H1 (cell line): ENCODE measurements around the gene PPP1R27. TPM values are rescaled to one million over a fixed set of nuclear protein-coding genes. Genes with fewer than 3 reads are reported as not detected.

Experiments used
- CTCF ChIA-PET: fragments of 300-600 bp; sonication (Branson Sonifier 250); formaldehyde crosslinking; loops from one replicate; lab custom pipeline; 2021; ENCODE audit not compliant: partially characterized antibody; lab: Charles Lee
- POLR2A ChIA-PET: fragments of 300-600 bp; sonication (Branson Sonifier 250); formaldehyde crosslinking; loops from one replicate; lab custom pipeline; 2021; ENCODE audit warnings: inconsistent platforms; ENCODE audit not compliant: partially characterized antibody; lab: Charles Lee
- DNase-seq, 2 experiments: peaks; one replicate each; pipeline versions ENCODE4 v3.0.0 to v3.0.0-alpha.2; 2010 to 2022; ENCODE audit warnings: low spot score in 2 of 2, low read depth in 1 of 2, mixed read lengths in 1 of 2
- FAIRE-seq: peaks from 2 replicates; lab custom pipeline; 2011; peaks lifted over from hg19 to GRCh38; lab: Jason Lieb, UNC
- H2AFZ ChIP-seq: 2 replicates; pipeline ENCODE4 v1.8.1; 2012; ENCODE audit warnings: low read length, inconsistent platforms
- H2AK5ac ChIP-seq: 2 replicates; pipeline ENCODE4 v1.6.1; 2013; ENCODE audit warnings: low read depth, low read length
- H2BK120ac ChIP-seq: replicated peaks from 2 replicates; pipeline ENCODE3; 2013; ENCODE audit warnings: low read depth, low read length, inconsistent platforms
- H2BK12ac ChIP-seq: 2 replicates; pipeline ENCODE4 v1.6.1; 2013; ENCODE audit warnings: low read depth, low read length
- H2BK15ac ChIP-seq: 2 replicates; pipeline ENCODE4 v1.6.1; 2013; ENCODE audit warnings: low read length
- H2BK20ac ChIP-seq: 2 replicates; pipeline ENCODE4 v1.6.1; 2013; ENCODE audit warnings: low read length
- H2BK5ac ChIP-seq: 2 replicates; pipeline ENCODE4 v1.6.1; 2013; ENCODE audit warnings: low read depth, low read length
- H3K14ac ChIP-seq: 2 replicates; pipeline ENCODE4 v1.6.1; 2013; ENCODE audit warnings: inconsistent platforms; ENCODE audit not compliant: insufficient read length
- H3K18ac ChIP-seq: 2 replicates; pipeline ENCODE4 v1.6.1; 2013; ENCODE audit warnings: low read length; ENCODE audit errors: extremely low read depth
- H3K23ac ChIP-seq: 2 replicates; pipeline ENCODE4 v1.6.1; 2013; ENCODE audit warnings: inconsistent platforms; ENCODE audit not compliant: insufficient read length
- H3K23me2 ChIP-seq: 2 replicates; pipeline ENCODE4 v1.6.1; 2013; ENCODE audit warnings: low read depth, low read length
- H3K27ac ChIP-seq: 2 replicates; pipeline ENCODE4 v1.6.1; 2011; ENCODE audit warnings: low read depth, low read length, inconsistent platforms
- H3K27me3 ChIP-seq, 4 experiments: replicated peaks in 1 of 4; 1 replicate in 1 of 4; 2 replicates in 3 of 4; pipeline versions ENCODE4 v1.6.1 to v1.8.1; 2011 to 2013; ENCODE audit warnings: low read length in 3 of 4, mild to moderate bottlenecking in 3 of 4, inconsistent platforms in 2 of 4, mixed read lengths in 2 of 4, moderate library complexity in 1 of 4; ENCODE audit not compliant: control insufficient read depth in 3 of 4, insufficient read depth in 3 of 4; ENCODE audit errors: extremely low read depth in 1 of 4
- H3K36me3 ChIP-seq, 4 experiments: 2 replicates each; pipeline versions ENCODE4 v1.6.1 to v1.8.1; 2011 to 2013; ENCODE audit warnings: mild to moderate bottlenecking in 4 of 4, low read length in 3 of 4, moderate library complexity in 2 of 4, control low read depth in 1 of 4, inconsistent platforms in 1 of 4; ENCODE audit not compliant: insufficient read depth in 4 of 4, control insufficient read depth in 2 of 4
- H3K4ac ChIP-seq: replicated peaks from 2 replicates; pipeline ENCODE3; 2013; ENCODE audit warnings: low read length, low read depth, mixed read lengths, inconsistent platforms; ENCODE audit not compliant: insufficient read length
- H3K4me1 ChIP-seq, 4 experiments: replicated peaks in 1 of 4; 1 replicate in 1 of 4; 2 replicates in 3 of 4; pipeline versions ENCODE4 v1.6.1 to v1.8.1; 2011 to 2013; ENCODE audit warnings: low read length in 3 of 4, inconsistent platforms in 2 of 4, mixed read lengths in 1 of 4; ENCODE audit not compliant: insufficient read depth in 4 of 4, control insufficient read depth in 3 of 4
- H3K4me2 ChIP-seq, 2 experiments: 2 replicates each; pipeline versions ENCODE4 v1.6.1 to v1.8.1; 2011 to 2013; ENCODE audit warnings: low read depth in 2 of 2, low read length in 2 of 2, control low read depth in 1 of 2, inconsistent platforms in 1 of 2, mild to moderate bottlenecking in 1 of 2; ENCODE audit not compliant: insufficient read depth in 1 of 2
- H3K4me3 ChIP-seq, 4 experiments: fragments of 200-600, 300-600 bp in 1 of 4; sonication (generic), shearing (Covaris generic), sonication (Bioruptor Twin) in 1 of 4; 2 replicates each; pipeline versions ENCODE4 v1.5.1 to v1.8.1; 2011 to 2016; ENCODE audit warnings: low read length in 4 of 4, low read depth in 3 of 4, control low read depth in 2 of 4, inconsistent platforms in 2 of 4, mild to moderate bottlenecking in 2 of 4, mixed read lengths in 1 of 4, moderate library complexity in 1 of 4; ENCODE audit not compliant: insufficient read depth in 2 of 4; ENCODE audit errors: extremely low read depth in 1 of 4
- H3K56ac ChIP-seq: replicated peaks from 2 replicates; pipeline ENCODE3; 2013; ENCODE audit warnings: low read depth, mild to moderate bottlenecking, mixed read lengths, low read length, inconsistent platforms; ENCODE audit not compliant: insufficient read length
- H3K79me1 ChIP-seq: 2 replicates; pipeline ENCODE4 v1.6.1; 2013; ENCODE audit warnings: low read depth, low read length, control low read depth
- H3K79me2 ChIP-seq, 2 experiments: 2 replicates each; pipeline versions ENCODE4 v1.6.1 to v1.8.1; 2012 to 2013; ENCODE audit warnings: low read length in 2 of 2, mild to moderate bottlenecking in 2 of 2, inconsistent platforms in 1 of 2; ENCODE audit not compliant: insufficient read depth in 2 of 2, control insufficient read depth in 1 of 2
- H3K9ac ChIP-seq, 4 experiments: replicated peaks in 1 of 4; 1 replicate in 1 of 4; 2 replicates in 3 of 4; pipeline versions ENCODE4 v1.6.1 to v1.8.1; 2011 to 2013; ENCODE audit warnings: low read depth in 3 of 4, low read length in 3 of 4, control low read depth in 2 of 4, mild to moderate bottlenecking in 2 of 4, moderate library complexity in 2 of 4, inconsistent platforms in 1 of 4; ENCODE audit errors: extremely low read depth in 1 of 4
- H3K9me3 ChIP-seq, 2 experiments: 2 replicates each; pipeline versions ENCODE4 v1.6.1 to v1.8.1; 2012 to 2013; ENCODE audit warnings: mild to moderate bottlenecking in 2 of 2, moderate library complexity in 2 of 2, control low read depth in 1 of 2, inconsistent platforms in 1 of 2, low read depth in 1 of 2, low read length in 1 of 2, mixed read lengths in 1 of 2; ENCODE audit not compliant: insufficient read depth in 2 of 2
- H4K20me1 ChIP-seq, 2 experiments: replicated peaks in 1 of 2; 2 replicates each; pipeline versions ENCODE3 to v1.8.1; 2011 to 2013; ENCODE audit warnings: inconsistent platforms in 2 of 2, low read length in 2 of 2, mild to moderate bottlenecking in 1 of 2; ENCODE audit not compliant: insufficient read depth in 2 of 2, control insufficient read depth in 1 of 2
- H4K5ac ChIP-seq: 2 replicates; pipeline ENCODE4 v1.6.1; 2013; ENCODE audit warnings: low read length, low read depth, mixed read lengths, inconsistent platforms; ENCODE audit not compliant: insufficient read length
- H4K8ac ChIP-seq: 2 replicates; pipeline ENCODE4 v1.8.0; 2013; ENCODE audit warnings: mild to moderate bottlenecking, moderate library complexity, low read length, inconsistent platforms; ENCODE audit not compliant: insufficient read depth; ENCODE audit errors: extremely low read depth
- H4K91ac ChIP-seq: replicated peaks from 2 replicates; pipeline ENCODE3; 2013; ENCODE audit warnings: low read length, mixed read lengths, inconsistent platforms; ENCODE audit not compliant: insufficient read length
- CHD2 ChIP-seq: IDR thresholded peaks from 2 replicates; pipeline ENCODE4 v1.6.1; 2012; ENCODE audit warnings: low read length, improper control_type of control experiment
- CREB1 ChIP-seq: IDR thresholded peaks from 2 replicates; pipeline ENCODE4 v1.6.1; 2012; ENCODE audit warnings: inconsistent platforms
- JUN ChIP-seq: IDR thresholded peaks from 2 replicates; pipeline ENCODE4 v1.6.1; 2011; ENCODE audit warnings: low read depth, mild to moderate bottlenecking, improper control_type of control experiment, low read length
- RBBP5 ChIP-seq: IDR thresholded peaks from 2 replicates; pipeline ENCODE4 v1.7.1; 2012; ENCODE audit warnings: low read depth, mild to moderate bottlenecking, inconsistent platforms, low read length, moderate library complexity, borderline replicate concordance
- TEAD4 ChIP-seq: IDR thresholded peaks from 2 replicates; pipeline ENCODE4 v1.6.1; 2012; ENCODE audit warnings: low read depth, low read length, inconsistent platforms, mixed read lengths
- WGBS, 2 experiments: shearing (Covaris generic) in 1 of 2; methylation state at CpG; one replicate each; pipeline versions ENCODE4 v1.1.6 to v1.1.7; 2013 to 2015; ENCODE audit warnings: low lambda C conversion rate in 2 of 2, mixed read lengths in 2 of 2, inconsistent platforms in 1 of 2, low coverage in 1 of 2, missing lambda C conversion rate in 1 of 2; ENCODE audit not compliant: insufficient replicate concordance in 2 of 2, insufficient coverage in 1 of 2, insufficient read length in 1 of 2; ENCODE audit errors: extremely low coverage in 1 of 2, missing lambda C conversion rate in 1 of 2; 5-methylcytosine and 5-hydroxymethylcytosine counted together
- polyA plus RNA-seq, 7 experiments: library from polyadenylated mRNA; depleted of rRNA in 3 of 7; stranded (reverse) in 5 of 7; unstranded in 2 of 7; fragments of >200 nt in 5 of 7; fragments of 200-250 nt in 2 of 7; gene quantifications; 1 replicate in 5 of 7; 2 replicates in 1 of 7; 4 replicates in 1 of 7; pipeline versions ENCODE4 v1.2.1 to v1.2.3, GENCODE V29; 2011 to 2013; ENCODE audit warnings: missing spikeins in 2 of 7, mixed read lengths in 2 of 7
- total RNA-seq: library from RNA; stranded (reverse); fragmentation: NEBNext Ultra II Directional; extraction: Animal tissue kit (Norgen Biotek cat#: 25700); gene quantifications from 2 replicates; pipeline ENCODE4 v1.2.1, GENCODE V29; 2021
- TF ChIP-seq, protein P1 (sequence below): IDR thresholded peaks from 2 replicates; pipeline ENCODE4 v1.6.1; 2011; ENCODE audit warnings: low read depth, mild to moderate bottlenecking, low read length; ENCODE audit not compliant: insufficient read depth
- TF ChIP-seq, protein P2 (sequence below): IDR thresholded peaks from 2 replicates; pipeline ENCODE4 v1.6.1; 2012; ENCODE audit warnings: inconsistent platforms

The PPP1R27 gene
- total and polyA plus RNA-seq, 2 of the 8 experiments (the other 6 are each of a cell fraction or from before 2014, with no cell fraction given), result 0.27 TPM; not detected in 1

DNA sequence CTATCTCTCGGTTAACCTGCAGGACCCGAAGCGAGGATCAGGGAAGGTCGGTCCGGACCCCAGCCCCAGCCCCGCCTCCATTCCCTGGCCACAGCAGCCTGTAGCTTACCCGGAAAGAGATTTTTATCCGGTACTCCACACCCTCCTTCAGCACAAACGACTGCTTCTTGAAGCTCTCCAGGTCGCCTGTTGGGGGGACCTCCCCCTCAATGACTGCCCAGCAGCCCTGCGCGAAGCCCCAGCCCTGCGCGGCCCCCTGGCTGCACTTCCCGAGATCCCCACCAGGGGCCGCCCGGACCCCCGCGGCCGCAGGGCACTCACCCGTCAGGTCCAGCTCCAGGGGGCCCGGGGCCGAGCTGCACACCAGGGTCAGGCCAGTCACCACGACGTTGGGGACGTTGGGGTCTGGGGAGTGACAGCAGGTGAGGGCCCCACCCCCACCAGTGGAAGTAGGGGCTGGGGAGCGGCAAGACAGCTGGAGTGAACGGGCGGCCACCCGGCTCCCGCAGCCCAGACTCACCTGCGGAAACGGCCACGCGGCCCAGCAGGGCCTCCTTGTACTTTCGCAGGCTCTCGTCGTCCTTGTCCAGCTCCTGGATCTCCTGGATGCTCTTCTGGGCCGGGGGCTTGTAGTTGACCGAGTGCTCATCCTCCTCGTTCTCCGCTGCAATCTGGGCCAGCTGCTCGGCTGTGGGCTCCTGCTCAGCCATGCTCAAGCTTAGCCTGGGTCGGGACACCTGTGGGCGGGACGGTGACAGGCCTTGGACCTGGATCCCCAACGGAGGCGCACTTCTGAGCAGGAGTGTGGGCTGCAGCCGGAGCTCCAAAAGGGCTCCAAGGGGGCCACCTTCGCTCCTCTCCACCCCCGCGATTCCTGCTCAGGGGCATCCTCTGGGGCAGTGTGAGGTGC is 34.6 kb upstream of the PPP1R27 start:
- no peak overlapping the region for H2BK120ac ChIP-seq
- CTCF ChIA-PET, result interaction anchor here (0.7 to 2.9 kb wide), 54 partner anchors 9 to 207 kb away, joined by 3 to 24 read pairs (median 4); partner anchors contain the start of genes MRPL12, MYADML2, NPB and PCYT2
- H3K9me3 ChIP-seq, result no peaks in the 10 kb centered on the region
- H4K20me1 ChIP-seq, result peaks cover 6 to 33% of the 10 kb centered on the region in 2 experiments
- peak overlapping the region; percentile 75 for H4K8ac ChIP-seq
- H3K18ac ChIP-seq, result no peak overlapping the region; the same call in 1 of the 2 replicates
- H3K36me3 ChIP-seq, result peaks cover 0 to 15% (median 5%) of the 10 kb centered on the region in 4 experiments; a peak in 4 of 8 replicates
- H4K91ac ChIP-seq, result peak overlapping the region; percentile 40
- H4K5ac ChIP-seq, result peak overlapping the region; percentile 63
- no peak overlapping the region for H3K27ac ChIP-seq
- no peak overlapping the region for H2AFZ ChIP-seq
- H3K27me3 ChIP-seq, result no peaks in the 10 kb centered on the region
- H3K79me1 ChIP-seq, result peaks cover 2% of the 10 kb centered on the region; the same call in 1 of the 2 replicates
- DNase-seq, result peak in 1 of 2 experiments; percentile 90
- no peak for FAIRE-seq
- H3K4ac ChIP-seq, result no peak overlapping the region
- POLR2A ChIA-PET, result interaction anchor here (0.7 to 6.6 kb wide), 37 partner anchors 9 to 184 kb away, joined by 3 to 41 read pairs (median 5); partner anchors contain the start of genes ALYREF, ANAPC11, CENPX and DCXR
- H2BK5ac ChIP-seq, result no peak overlapping the region
- no peak overlapping the region for H3K14ac ChIP-seq
- 60% methylated on average over 49 of the region's 52 CpGs; no CpG with 5 or more reads in 1 of the 2 experiments for WGBS, 2 experiments
- H3K79me2 ChIP-seq, result peaks cover 4% of the 10 kb centered on the region in 2 experiments; a peak in 2 of 4 replicates
- H3K4me1 ChIP-seq, result peaks cover 0 to 31% (median 21%) of the 10 kb centered on the region in 4 experiments; a peak in 6 of 7 replicates
- H2BK12ac ChIP-seq, result no peak overlapping the region
- H3K4me3 ChIP-seq, result peak overlapping the region; percentile 63 to 79 (median 76); a peak in 7 of 8 replicates
- H2BK20ac ChIP-seq, result no peak overlapping the region
- no peak overlapping the region; the same call in 1 of the 2 replicates for H2AK5ac ChIP-seq
- H3K23ac ChIP-seq, result no peak overlapping the region
- H3K23me2 ChIP-seq, result peaks cover 12% of the 10 kb centered on the region; the same call in 1 of the 2 replicates
- H2BK15ac ChIP-seq, result no peak overlapping the region
- H3K9ac ChIP-seq, result no peak overlapping the region
- H3K56ac ChIP-seq, result peak overlapping the region; percentile 2
- H3K4me2 ChIP-seq, result peak overlapping the region; percentile 75 to 76
- TF ChIP-seq RBBP5, result no peak
- no peak for TF ChIP-seq JUN
- TF ChIP-seq, protein P1, sequence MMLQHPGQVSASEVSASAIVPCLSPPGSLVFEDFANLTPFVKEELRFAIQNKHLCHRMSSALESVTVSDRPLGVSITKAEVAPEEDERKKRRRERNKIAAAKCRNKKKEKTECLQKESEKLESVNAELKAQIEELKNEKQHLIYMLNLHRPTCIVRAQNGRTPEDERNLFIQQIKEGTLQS, result no peak
- TF ChIP-seq, protein P2, sequence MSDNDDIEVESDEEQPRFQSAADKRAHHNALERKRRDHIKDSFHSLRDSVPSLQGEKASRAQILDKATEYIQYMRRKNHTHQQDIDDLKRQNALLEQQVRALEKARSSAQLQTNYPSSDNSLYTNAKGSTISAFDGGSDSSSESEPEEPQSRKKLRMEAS, result peak; percentile 23; the same call in 1 of the 2 replicates
- TF ChIP-seq TEAD4, result no peak
- TF ChIP-seq CHD2, result no peak
- TF ChIP-seq CREB1, result no peak
